GM18909 (cell line): ENCODE results near the gene SCIMP.
"Not testable (repeated sequence)": the region's sequence is repeated elsewhere in the genome, so short reads cannot be mapped to it uniquely, and the experiment has no call there.

Source experiments
- ATAC-seq: cut with Tn5 transposase; IDR thresholded peaks from one replicate; pipeline ENCODE4 v1.9.1; 2021; ENCODE audit warnings: mild to moderate bottlenecking; ENCODE audit not compliant: unreplicated experiment, poor library complexity

SCIMP gene

GRCh38 chr17:5194346-5194745, 40.3 kb downstream of the SCIMP start:
- ATAC-seq, result no peak

- peak; percentile 94 for ATAC-seq
Measured at GRCh38 chr17:5191541-5192417, 42.9 kb downstream of the SCIMP start, which contains the start of gene ZNF594. ZNF594 (minus strand) TSS chr17:5191868; CDS start chr17:5184256, 7,612 bp downstream.

GRCh38 chr17:5184288-5184687, 50.4 kb downstream of the SCIMP start:
- ATAC-seq, result no peak

GRCh38 chr17:5183410-5183793, 51.3 kb downstream of the SCIMP start:
- no peak for ATAC-seq

- ATAC-seq, result no peak
Measured at GRCh38 chr17:5182597-5183409, 51.9 kb downstream of the SCIMP start.

- ATAC-seq, result no peak
Measured at GRCh38 chr17:5181509-5182305, 53.0 kb downstream of the SCIMP start.

- ATAC-seq, result no peak
Measured at GRCh38 chr17:5179003-5179402, 55.7 kb downstream of the SCIMP start.

- ATAC-seq, result not testable (repeated sequence)
Measured at GRCh38 chr17:5175027-5175426, 59.6 kb downstream of the SCIMP start.

GRCh38 chr17:5165791-5166564, 68.7 kb downstream of the SCIMP start:
- not testable (repeated sequence) for ATAC-seq

- no peak for ATAC-seq
Measured at GRCh38 chr17:5164436-5164835, 70.2 kb downstream of the SCIMP start.

GRCh38 chr17:5161793-5162192, 72.9 kb downstream of the SCIMP start:
- not testable (repeated sequence) for ATAC-seq

GRCh38 chr17:5160702-5161101, 74.0 kb downstream of the SCIMP start:
- not testable (repeated sequence) for ATAC-seq
